ENCODE data around the gene TMEM179.

TMEM179 gene

GRCh38 chr14:104541905-104542465 is 62.6 kb downstream of the TMEM179 start:
- DNase-seq = no peak

All from inflammatory macrophage (primary cell).